Astrocyte of the spinal cord (primary cell): ENCODE measurements around the gene PDZRN4.

Experiments used
- DNase-seq: peaks from one replicate; pipeline ENCODE4 v3.0.0; 2011; ENCODE audit warnings: low read depth, low spot score
- H3K4me3 ChIP-seq: 2 replicates; pipeline ENCODE4 v1.5.1; 2011; ENCODE audit warnings: low read depth, mild to moderate bottlenecking, low read length, moderate library complexity
- CTCF ChIP-seq: IDR thresholded peaks from 2 replicates; pipeline ENCODE4 v1.5.1; 2012; ENCODE audit warnings: low read depth, mild to moderate bottlenecking, low read length, inconsistent platforms
- in situ Hi-C: cut with HindIII; loops from 2 replicates; pipeline ENCODE4 v1.10.0; 2017; ENCODE audit warnings: low sequenced_read_pairs

The PDZRN4 gene

GRCh38 chr12:41438854-41439541 lies 250.9 kb downstream of the PDZRN4 start:
- H3K4me3 ChIP-seq = no peak overlapping the region
- TF ChIP-seq CTCF = no peak
- DNase-seq = no peak
- in situ Hi-C loops = no loop called here

- no peak overlapping the region for H3K4me3 ChIP-seq
- in situ Hi-C loops = no loop called here
- DNase-seq = no peak
- TF ChIP-seq CTCF = no peak
These were observed 251.7 kb downstream of the PDZRN4 start for GRCh38 chr12:41439801-41440200.

- in situ Hi-C loops = no loop called here
- no peak for TF ChIP-seq CTCF
- H3K4me3 ChIP-seq = no peak overlapping the region
- no peak for DNase-seq
These were observed 253.1 kb downstream of the PDZRN4 start for GRCh38 chr12:41441180-41441579.

GRCh38 chr12:41442896-41443295 lies 254.8 kb downstream of the PDZRN4 start:
- DNase-seq = no peak
- in situ Hi-C loops = no loop called here
- H3K4me3 ChIP-seq = no peak overlapping the region
- no peak for TF ChIP-seq CTCF

GRCh38 chr12:41443690-41444089 lies 255.6 kb downstream of the PDZRN4 start:
- H3K4me3 ChIP-seq = no peak overlapping the region
- in situ Hi-C loops = no loop called here
- TF ChIP-seq CTCF = no peak
- no peak for DNase-seq

GRCh38 chr12:41452838-41453407 lies 264.8 kb downstream of the PDZRN4 start:
- TF ChIP-seq CTCF = no peak
- no peak for DNase-seq
- no peak overlapping the region for H3K4me3 ChIP-seq
- in situ Hi-C loops = no loop called here
